ENCODE data around the gene PLEKHA5.

The PLEKHA5 gene

DNA sequence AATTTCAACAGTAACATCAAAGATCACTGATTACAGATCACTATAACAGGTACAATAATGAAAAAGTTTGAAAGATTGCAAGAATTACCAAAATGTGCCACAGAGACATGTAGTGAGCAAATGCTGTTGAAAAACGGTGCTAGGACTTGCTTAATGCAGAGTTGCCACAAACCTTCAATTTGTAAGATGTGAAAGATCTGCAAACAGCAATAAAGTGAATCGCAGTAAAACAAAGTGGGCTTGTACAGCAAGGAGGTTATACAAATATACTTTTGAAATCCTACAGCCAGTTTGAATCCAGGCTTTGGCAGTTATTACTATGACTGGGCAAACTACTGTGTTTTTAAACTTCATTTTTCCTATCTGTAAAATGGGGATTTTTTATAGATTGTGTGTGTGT, 1.0 kb upstream of the PLEKHA5 start:
- DNase-seq: no peak

DNA sequence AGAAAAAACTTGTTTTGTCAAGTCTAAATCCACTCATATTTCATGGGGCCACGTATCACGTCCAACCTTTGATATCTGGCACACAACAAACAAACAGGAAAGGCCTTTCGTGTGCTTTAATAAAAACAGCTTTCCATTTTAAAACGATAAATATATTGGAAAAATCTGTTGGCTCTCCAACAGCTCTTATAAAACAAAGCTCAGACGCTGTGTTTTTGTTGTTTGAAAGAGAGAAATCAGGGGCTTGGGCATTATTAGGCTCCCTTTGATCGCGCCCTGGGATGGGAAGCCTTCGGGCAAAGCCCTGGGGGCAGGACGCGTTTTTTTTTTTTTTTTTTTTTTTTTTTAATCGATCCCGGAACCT, 429 bp upstream of the PLEKHA5 start:
- DNase-seq: peak; percentile 34

DNA sequence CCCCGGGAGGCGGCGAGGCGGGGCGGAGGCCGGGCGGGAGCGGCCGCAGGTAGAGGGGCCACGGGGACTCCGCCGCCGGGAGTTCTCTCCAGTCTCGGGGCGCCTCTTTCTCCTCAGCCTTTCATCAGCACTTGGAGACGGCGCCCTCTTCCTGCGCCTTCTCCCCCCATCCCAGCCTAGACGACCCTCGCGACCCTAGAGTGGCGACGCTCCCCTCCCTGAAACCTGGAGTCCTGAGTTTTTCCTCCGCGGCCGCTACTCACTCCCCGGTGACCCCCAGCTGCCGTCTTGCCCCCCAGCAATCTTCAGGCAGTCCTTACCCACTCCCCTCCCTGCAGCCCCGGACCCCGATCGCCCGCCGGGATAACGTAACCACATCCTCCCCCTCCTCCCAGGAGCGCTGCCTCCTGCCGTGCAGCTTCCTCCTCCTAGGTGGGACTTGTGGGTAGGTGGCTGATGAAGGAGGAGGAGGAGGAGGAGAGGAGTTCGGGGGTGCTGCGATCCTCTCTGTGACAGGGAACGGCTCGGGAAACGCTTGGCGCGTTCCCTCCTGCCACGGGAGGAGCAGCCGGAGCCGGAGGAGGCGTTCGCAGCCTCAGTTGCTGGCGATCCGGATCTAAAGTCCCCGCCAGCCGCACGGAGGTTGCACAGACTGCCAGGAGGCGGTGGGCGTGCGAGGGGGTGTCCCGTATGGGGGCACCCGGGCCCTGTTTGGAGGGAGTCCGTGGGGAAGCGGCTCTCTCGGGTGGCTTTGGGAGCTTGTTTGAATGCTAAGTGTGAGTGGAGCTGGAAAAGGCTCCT, 891 bp downstream of the PLEKHA5 start:
- DNase-seq: no peak

DNA sequence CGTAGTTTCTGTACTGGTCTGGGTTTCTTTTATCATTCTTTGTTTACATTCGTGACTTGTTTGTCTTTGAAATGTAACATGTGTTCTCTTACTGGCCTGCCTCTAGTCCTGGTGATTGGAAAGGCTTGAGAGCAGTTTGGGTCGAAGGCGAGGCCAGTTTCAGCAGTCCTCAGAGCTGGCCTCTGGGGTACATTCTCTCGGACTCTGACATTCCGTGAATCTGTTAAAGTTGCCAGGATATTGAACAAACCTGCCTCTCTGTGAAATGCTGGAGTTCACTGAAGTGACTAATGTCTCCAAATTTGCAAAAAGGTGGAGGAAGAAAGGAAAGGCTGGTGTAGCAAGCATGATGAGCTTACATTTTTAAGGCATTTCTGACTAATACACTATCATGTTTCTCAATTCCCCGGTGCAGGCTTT, 1.5 kb downstream of the PLEKHA5 start:
- DNase-seq: peak; percentile 61

DNA sequence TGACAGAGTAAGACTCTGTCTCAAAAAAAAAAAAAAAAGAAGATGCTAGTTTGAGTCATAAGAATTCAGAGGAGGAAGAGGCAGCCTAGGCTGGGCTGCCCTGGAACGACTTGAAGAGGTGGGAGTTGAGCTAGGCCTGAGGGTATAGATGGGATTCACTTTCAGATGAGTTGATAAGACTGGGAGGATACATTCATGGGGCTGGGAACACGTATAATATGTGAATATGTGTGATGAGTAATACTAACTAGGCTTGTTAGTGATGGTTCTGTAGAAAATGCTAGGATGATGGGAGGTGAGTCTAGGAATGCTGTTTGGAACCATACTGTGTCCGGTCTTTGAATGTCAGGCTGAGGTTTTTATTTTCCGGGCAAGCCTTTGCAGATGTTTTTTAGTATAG, 9.0 kb downstream of the PLEKHA5 start:
- DNase-seq: no peak

DNA sequence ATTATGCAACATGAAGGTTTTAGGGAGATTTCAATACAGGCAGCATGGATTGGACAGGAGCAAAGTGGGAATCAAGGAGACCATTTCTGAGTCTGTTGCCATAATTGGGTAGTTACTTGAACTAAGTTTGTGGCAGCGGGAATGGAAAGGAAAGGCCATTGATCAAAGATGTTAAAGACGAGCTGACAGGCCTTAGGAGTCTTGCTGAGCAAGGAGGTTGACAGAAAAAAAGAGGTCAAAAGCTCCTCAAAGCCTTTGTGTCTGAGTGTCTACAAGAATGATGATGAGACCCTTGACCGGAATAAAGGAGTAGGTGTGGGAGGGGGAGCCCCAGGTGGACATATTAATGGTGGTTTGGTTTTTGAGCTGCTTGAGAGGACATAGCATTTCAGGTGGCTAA, 9.4 kb downstream of the PLEKHA5 start:
- no peak for DNase-seq

DNA sequence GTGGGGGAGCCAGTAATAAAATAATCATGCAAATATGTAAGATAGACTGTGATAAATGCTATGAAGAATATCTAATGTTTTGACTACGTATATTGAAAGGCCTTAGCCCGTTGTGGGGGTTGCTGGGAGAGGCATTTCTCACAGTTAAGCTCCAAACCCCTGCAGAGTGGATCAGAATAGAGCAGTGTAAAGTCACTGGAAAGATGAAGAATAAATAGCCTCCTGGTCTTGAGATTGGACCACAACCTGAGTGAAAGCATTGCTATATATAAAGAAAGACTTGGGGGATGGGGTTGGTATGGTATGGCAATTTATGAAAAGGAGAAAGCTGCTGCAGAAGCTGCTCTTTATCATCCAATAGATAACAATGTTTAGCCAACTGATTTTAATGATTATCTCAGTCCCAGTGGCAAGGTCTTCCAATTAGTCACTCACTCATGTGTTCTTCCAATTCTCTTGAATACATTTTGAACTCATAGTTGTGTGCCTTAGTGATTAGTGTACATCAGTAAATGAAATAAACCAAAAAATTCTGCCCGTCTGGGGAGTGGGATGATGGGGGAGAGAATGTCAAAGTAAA, 10.2 kb downstream of the PLEKHA5 start:
- DNase-seq: no peak

DNA sequence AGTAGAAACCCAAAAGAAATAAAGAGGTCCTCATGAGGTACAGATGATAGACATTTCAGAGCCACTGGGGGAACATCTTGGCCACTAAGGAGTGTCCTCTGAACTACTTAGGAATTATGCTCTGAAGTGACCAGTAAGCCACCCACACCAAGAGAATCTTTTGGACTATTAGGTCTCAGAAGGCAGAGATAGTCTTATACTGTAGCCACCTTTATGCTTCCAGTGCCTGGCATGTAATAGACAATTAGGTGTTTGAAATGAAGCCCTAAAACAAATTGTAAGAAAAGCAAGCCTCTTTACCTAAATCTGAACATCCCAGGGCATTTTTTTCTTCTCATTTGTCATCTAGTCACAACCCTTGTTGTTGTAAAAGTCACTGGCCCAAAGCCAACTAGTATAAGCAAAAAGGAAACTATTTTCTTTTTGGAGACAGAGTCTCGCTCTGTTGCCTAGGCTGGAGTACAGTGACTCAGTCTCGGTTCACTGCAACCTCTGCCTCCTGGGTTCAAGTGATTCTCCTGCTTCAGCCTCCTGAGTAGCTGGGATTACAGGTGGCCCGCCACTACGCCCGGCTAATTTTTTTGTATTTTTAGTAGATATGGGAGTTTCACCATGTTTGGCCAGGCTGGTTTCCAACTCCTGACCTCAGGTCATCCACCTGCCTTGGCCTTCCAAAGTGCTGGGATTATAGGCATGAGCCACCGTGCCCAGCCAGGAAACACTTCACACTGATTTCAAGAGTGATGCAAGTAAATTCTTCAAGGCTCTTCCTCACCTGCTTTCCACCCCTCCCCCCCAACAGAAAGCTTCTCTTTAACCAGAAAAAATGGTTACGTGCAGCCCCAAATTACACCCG, 11.1 kb downstream of the PLEKHA5 start:
- no peak for DNase-seq

DNA sequence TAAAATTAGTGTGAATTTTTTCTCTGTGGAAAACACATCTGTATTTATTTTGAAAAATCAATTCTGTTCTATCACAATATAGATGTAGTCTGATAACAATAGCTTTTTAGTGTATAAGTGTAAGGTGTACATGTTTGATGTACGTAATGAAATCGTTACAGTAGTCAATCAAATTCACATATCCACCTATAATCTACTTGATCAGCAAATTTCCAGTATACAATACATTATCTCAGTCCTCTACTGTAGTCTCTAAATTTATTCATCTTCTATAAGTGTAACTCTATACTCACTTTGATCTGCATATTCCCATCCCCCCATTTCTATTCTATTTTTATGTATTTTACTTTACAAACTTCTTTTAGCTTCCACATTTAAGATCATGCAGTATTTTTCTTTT, 13.0 kb downstream of the PLEKHA5 start:
- DNase-seq: no peak

DNA sequence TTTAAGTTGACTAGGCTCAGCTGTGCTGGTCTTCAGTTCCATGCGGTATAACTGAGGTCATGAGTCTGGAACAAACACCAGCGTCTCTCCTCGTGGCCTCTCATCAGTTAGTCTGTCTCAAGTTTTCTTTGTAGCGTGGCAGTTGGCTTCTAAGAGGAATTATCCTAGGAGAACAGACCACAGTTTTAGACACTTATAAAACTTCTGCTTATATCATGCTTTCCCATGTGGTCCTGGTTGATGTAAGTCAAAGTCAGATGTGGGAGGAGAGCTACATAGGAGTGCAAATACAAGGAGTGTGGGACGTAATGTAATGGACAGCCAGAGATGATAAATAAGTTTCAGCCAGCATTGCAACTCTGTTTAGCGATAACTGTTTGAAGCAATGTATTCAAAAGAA, 14.8 kb downstream of the PLEKHA5 start:
- no peak for DNase-seq

DNA sequence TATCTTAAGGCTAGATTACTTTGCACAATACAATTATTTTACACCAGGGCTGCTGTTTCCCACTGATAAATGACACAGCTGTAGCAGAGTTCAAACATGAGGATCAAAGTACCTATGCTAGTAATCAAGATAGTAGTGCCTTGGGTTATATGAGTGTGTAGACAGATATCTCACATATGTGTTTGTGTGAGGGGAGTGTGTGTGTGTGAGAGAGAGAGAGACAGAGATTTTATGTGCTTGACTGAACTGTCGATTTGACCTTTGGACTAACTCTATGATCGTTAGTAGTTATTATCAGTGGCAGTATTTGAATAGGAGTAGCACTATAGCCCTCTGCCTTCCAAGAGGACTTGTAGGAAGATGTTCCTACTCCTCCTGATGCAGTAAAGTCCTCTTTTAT, 15.5 kb downstream of the PLEKHA5 start:
- no peak for DNase-seq

DNA sequence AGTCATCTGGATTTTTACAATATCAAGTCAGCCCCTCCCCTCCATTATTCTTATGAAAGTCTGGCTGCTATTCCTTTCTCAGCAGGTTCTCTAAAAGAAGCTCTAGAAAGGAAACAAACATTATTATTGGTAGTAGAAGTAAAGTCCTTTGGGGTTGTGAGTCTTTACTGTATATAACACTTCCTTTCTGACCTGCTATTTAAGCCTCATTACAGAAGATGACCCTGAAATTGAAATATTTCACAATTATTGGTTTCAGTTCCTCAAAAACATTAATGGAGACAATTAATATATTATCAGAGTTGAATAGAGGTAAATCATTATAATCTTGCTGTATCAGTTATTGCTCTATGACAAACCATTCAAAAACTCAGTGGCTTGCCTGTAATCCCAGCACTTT, 19.3 kb downstream of the PLEKHA5 start:
- no peak for DNase-seq

DNA sequence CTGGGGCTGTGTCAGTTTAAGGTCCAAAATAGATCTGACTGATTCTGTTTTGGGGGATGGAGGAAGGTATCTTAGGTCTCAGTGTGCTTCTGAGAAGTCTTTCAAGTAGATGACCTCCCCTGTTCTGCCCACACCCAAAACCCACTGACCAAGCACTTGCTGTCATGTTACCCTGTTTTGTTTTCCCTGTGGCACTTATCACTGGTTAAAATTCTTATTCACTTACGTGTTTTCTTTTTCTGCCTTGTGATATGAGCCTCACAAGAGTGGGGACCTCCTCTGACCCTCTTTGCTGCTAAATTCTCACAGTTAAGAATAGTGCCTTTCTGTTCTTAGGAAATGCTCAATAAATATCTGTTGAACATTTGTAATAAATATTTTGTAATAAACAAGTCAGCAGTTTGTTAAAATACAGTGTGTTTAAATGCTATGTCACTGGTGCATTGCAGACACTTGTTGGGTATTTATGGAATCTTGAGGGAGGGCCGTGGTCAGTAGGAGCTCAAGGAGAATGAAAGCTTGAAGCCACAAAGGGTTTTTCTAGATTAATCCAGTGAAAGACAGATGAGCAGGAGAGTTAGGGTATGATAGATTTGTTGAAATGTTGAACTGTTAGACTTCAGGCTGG, 20.9 kb downstream of the PLEKHA5 start:
- DNase-seq: peak; percentile 55

DNA sequence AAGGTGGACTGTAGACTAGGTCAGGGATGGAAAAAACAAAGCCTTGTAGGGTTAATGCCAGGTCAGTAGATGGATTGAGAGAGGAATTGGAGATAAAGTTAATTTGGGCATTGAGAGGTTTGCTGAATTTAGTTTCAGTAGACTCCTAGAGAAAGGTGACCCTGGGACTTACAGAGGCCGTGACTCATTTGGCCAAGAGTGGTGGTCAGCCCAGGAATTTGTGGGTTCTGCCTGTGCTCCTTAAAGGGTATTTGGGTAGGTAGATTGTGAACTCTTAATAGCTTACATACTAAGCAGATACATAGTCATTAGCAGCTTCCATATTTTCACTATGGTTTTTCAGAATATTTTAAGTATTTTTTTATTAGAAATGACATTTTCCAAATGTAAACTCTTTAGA, 21.8 kb downstream of the PLEKHA5 start:
- DNase-seq: no peak

DNA sequence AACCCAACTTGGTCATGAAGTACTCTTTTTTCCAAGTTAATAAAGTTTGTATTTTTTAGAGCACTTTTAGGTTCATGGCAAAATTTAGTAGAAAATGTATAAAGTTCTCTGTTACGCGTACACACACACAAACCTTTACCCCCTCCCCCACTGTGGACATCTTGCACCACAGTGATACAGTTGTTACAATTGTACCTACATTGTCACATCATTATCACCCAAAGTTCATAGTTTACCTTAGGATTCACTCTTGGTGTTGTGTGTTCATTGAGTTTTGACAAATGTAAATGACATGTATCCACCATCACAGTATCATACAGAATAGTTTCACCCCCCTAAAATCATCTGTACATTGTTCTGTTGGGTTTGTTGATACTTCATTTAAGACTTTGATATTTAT, 23.9 kb downstream of the PLEKHA5 start:
- no peak for DNase-seq

DNA sequence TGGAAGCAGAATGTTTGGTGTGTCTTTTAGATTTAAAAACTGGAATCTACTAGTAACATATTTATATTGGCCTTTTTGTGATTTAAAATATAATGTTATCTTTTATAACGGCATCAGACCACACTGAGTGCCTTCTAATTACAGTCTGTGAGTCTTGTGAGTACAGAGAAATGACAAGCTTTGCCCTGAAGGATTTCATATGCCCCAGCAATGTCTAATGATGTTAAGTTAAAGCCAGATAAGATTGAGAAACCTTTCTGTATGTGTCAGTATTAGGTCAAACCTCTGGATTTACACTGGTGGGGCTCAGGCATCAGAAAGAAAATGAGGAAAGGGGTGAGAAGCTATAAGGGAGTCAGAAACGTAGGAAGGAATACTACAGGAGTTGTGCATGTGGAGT, 25.2 kb downstream of the PLEKHA5 start:
- DNase-seq: no peak

DNA sequence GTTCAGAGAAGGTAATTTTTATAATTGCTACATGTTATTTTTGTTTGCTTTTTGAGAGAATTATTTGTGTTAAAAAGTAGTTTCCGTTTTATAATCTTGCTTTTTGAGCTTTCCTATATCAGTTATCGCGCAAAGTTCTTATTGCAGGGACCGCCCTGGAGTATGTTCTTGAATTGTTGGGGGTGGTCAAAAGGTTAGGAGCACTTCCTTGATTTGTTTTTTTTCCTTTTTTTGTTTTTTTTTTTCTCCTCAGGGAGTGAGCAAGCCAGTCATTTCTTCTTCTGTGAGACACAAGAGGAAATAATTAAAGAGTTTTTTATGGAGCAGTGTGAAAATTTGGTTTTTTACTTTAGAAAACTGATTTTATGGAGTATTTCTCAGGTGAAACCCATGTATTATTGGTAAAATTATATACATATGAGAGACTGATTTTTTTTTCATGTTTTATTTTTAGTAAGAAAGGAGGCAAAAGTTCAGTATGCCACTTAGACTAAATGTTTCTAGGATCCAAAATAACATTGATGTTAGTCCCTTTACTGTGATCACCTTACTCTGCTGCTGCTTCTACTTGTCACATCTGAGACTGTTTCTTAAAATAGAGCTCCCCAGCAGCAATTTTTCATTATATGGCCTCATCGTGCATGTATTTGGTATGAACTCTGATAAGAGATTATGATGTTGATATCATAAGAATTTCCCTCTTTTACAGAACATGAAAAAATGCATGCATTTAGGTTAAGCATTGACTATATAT, 26.6 kb downstream of the PLEKHA5 start:
- DNase-seq: no peak

DNA sequence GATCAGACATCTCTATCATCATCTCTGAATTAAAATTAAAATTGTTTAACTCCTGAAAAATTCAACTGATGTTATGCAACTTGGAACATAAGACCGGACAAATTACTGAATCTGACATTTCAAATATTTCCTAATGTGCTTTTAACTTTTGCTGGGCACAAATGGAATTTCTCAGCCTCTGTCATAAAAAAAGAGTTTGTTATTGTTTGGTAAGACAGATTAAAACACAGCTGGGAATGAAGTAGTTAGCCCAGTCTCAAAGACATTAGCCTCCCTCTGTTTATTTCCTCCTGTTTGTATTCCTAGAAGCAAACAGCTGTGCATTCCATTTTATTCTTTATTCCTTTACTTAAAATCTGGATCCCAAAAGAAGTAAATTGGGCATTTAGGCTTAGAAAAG, 29.4 kb downstream of the PLEKHA5 start:
- no peak for DNase-seq

DNA sequence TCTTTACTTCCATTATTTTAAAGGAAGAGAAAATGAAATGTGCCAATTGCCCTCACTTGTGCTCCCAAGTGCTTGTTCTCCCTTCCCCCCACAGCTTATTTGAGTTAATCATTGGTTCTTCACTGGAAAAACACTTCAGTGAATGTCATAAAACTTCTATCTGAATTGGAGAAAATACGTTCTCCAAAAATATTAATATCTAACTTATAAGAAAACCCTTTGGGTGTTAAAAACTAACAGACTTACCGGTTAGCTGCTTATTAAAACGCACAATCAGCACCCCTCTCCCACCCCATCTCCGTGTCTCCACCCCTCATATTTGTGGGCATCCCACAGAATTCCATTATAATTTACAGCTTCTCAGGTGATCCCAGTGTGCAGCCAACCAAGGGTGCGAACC, 31.7 kb downstream of the PLEKHA5 start:
- DNase-seq: peak; percentile 53

DNA sequence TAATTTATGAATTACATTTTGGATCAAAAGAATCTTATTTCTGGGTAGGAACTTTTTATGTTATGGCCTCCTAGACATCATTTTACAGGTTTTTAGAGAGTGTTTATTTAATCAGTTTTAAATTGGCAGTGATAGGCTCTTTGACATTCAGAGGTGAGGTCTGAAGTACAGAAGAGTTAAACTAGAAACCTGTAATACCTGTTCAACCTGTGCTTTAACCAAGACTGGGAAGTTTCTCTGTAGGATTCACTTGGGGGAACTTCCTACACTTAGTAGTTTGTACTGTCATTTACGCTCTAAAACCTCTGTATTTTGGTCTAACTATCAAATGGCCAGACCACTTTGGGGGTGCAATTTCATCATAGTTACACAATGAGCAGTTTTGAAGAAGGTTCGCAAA, 35.9 kb downstream of the PLEKHA5 start:
- no peak for DNase-seq

DNA sequence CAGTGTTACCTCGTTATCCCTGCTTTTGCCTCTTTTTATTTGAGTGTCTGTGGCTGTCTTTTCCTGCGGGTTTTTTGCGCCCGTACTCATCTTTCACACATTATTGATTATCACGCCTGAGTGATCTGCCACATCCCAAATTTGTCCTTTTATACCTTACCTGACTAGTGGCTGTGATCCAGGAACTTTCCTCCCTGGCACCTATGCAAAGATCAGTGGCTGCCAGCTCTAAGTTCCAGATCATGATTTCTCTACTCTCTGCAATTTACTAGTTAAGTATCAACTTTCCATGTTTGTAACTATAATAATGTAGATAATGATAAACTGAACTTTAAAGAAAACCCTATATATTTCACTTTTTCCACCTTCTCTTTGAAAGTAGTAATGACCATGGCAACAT, 36.9 kb downstream of the PLEKHA5 start:
- no peak for DNase-seq

DNA sequence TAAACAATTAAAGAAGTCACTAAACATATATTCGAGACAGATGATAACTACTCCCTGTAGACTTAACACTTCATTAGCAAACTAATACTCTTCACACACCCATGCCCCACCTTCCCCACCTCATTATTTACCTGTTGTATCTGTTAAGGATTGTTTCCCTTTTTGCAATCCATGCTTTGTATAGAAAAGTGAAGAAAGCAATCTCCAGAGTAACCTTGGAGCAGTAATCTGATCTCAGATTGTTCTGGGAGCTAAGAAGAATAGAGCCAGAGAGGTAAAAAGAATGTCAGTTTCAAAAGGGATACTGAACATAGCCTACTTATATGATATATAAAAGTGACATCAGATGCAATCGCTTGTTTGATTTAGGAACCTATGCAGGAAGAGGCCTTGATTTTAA, 37.4 kb downstream of the PLEKHA5 start:
- no peak for DNase-seq

DNA sequence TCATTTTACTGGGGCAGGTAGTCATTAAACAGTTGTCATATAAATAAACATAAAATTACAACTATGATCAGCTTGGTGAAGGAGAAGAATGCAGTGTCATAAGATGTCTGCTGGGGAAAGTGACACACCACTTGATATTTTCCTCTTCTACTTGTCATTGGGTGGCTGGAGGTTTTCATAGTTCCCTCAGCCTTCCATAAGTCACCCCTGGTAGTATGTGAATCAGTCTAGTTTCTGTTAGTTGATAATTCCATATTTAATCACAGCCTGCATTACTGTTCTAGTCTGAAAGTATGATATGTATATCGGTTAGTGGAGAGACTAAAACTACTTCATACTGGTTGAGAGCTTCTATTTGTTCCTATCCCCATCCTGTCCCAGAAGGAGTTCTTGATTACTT, 38.2 kb downstream of the PLEKHA5 start:
- DNase-seq: no peak
